HepG2 (cell line): Measurements from ENCODE around the gene PCIF1. TPM values are rescaled to one million over a fixed set of nuclear protein-coding genes. Genes with fewer than 3 reads are reported as not detected.
A peak's percentile ranks its signal among the peaks of the same experiment; 100 is the strongest.

Experiments used
- AKAP8 ChIP-seq: sonication (generic); formaldehyde crosslinking; IDR thresholded peaks from 2 replicates; pipeline ENCODE4 v1.5.1; 2020; ENCODE audit warnings: mild to moderate bottlenecking, missing genetic modification reagents
- ATF3 ChIP-seq: sonication (generic); formaldehyde crosslinking; IDR thresholded peaks from 2 replicates; pipeline ENCODE4 v1.4.0; 2020; ENCODE audit warnings: missing genetic modification reagents
- CAMTA2 ChIP-seq: sonication (generic); formaldehyde crosslinking; IDR thresholded peaks from 2 replicates; pipeline ENCODE4 v1.4.0; 2020; ENCODE audit warnings: mild to moderate bottlenecking, missing genetic modification reagents, borderline replicate concordance
- CREM ChIP-seq, 2 experiments: sonication (generic) in 1 of 2; formaldehyde crosslinking in 1 of 2; IDR thresholded peaks; 2 replicates each; pipeline versions ENCODE4 v1.4.0 to v1.6.1; 2016 to 2020; ENCODE audit warnings: antibody characterized with exemption in 1 of 2, mild to moderate bottlenecking in 1 of 2, missing genetic modification reagents in 1 of 2
- HMGXB3 ChIP-seq: sonication (generic); formaldehyde crosslinking; IDR thresholded peaks from 2 replicates; pipeline ENCODE4 v1.4.0; 2020; ENCODE audit warnings: missing genetic modification reagents, borderline replicate concordance
- KDM4B ChIP-seq: sonication (generic); formaldehyde crosslinking; IDR thresholded peaks from 2 replicates; pipeline ENCODE4 v1.4.0; 2020; ENCODE audit warnings: missing genetic modification reagents
- NFIC ChIP-seq: IDR thresholded peaks from 2 replicates; pipeline ENCODE4 v1.6.1; 2012; ENCODE audit warnings: mild to moderate bottlenecking, low read length, inconsistent platforms
- NFYB ChIP-seq: sonication (generic); formaldehyde crosslinking; IDR thresholded peaks from 2 replicates; pipeline ENCODE4 v1.4.0; 2020; ENCODE audit warnings: missing genetic modification reagents
- NR0B2 ChIP-seq: sonication (generic); formaldehyde crosslinking; IDR thresholded peaks from 2 replicates; pipeline ENCODE4 v1.4.0; 2020; ENCODE audit warnings: mild to moderate bottlenecking, missing genetic modification reagents
- ONECUT2 ChIP-seq: sonication (generic); formaldehyde crosslinking; IDR thresholded peaks from 2 replicates; pipeline ENCODE4 v1.4.0; 2020; ENCODE audit warnings: missing genetic modification reagents
- PRDM10 ChIP-seq: sonication (generic); formaldehyde crosslinking; IDR thresholded peaks from 2 replicates; pipeline ENCODE4 v1.4.0; 2020; ENCODE audit warnings: low read depth, missing genetic modification reagents
- SP2 ChIP-seq: sonication (generic); formaldehyde crosslinking; IDR thresholded peaks from 2 replicates; pipeline ENCODE4 v1.5.1; 2020; ENCODE audit warnings: mild to moderate bottlenecking, missing genetic modification reagents
- TAF15 ChIP-seq: fragments of 200-400 bp; formaldehyde crosslinking; IDR thresholded peaks from one replicate; pipeline ENCODE4 v1.6.1; 2018; ENCODE audit warnings: mild to moderate bottlenecking, low read depth, low read length; ENCODE audit not compliant: poor library complexity, severe bottlenecking
- TFAP4 ChIP-seq: sonication (generic); IDR thresholded peaks from 2 replicates; pipeline ENCODE4 v1.6.1; 2016; ENCODE audit warnings: low read depth, borderline replicate concordance
- ZMYM4 ChIP-seq: sonication (generic); formaldehyde crosslinking; IDR thresholded peaks from 2 replicates; pipeline ENCODE4 v1.8.1; 2023; ENCODE audit warnings: mild to moderate bottlenecking, missing genetic modification reagents
- ZNF121 ChIP-seq: sonication (generic); formaldehyde crosslinking; IDR thresholded peaks from 2 replicates; pipeline ENCODE4 v1.5.0; 2020; ENCODE audit warnings: mild to moderate bottlenecking, missing genetic modification reagents
- ZNF224 ChIP-seq: sonication (generic); formaldehyde crosslinking; IDR thresholded peaks from 2 replicates; pipeline ENCODE4 v1.5.0; 2020; ENCODE audit warnings: mild to moderate bottlenecking, missing genetic modification reagents
- ZNF7 ChIP-seq: IDR thresholded peaks from 2 replicates; pipeline ENCODE4 v1.6.1; 2016; ENCODE audit warnings: missing biosample characterization, missing genetic modification reagents
- ZNF878 ChIP-seq: sonication (generic); formaldehyde crosslinking; IDR thresholded peaks from 2 replicates; pipeline ENCODE4 v1.8.1; 2023; ENCODE audit warnings: mild to moderate bottlenecking, missing genetic modification reagents, moderate library complexity
- polyA plus RNA-seq, 8 experiments: library from polyadenylated mRNA; depleted of rRNA in 3 of 8; stranded (reverse) in 7 of 8; unstranded in 1 of 8; fragments of >200 nt; fragmentation: Illumina TruSeq in 4 of 8; extraction: Trizol in 4 of 8; gene quantifications; 2 replicates each; pipeline versions ENCODE4 v1.2.1 to v1.2.3, GENCODE V29; 2011 to 2016; ENCODE audit warnings: low read depth in 4 of 8, missing spikeins in 1 of 8, mixed read lengths in 1 of 8; ENCODE audit not compliant: insufficient read depth in 1 of 8
- total RNA-seq, 5 experiments: library from RNA; depleted of rRNA; stranded (reverse); fragments of >200 nt; fragmentation: Illumina TruSeq; extraction: Trizol; gene quantifications; 2 replicates each; pipeline ENCODE4 v1.2.3, GENCODE V29; 2016; ENCODE audit warnings: low read depth in 1 of 5

The PCIF1 gene
- total and polyA plus RNA-seq, 2 of the 13 experiments (the other 11 are each of a cell fraction or from before 2014, with no cell fraction given) = 20.9 to 24.4 TPM

- TF ChIP-seq NR0B2 (CRISPR knock-in tag) = 0 out of 2 replicates have a peak, but pooled peaks have one; percentile 47
- 0 out of 2 replicates have a peak, but pooled peaks have one; percentile 73 for TF ChIP-seq ZNF224 (CRISPR knock-in tag)
- no peak for TF ChIP-seq CAMTA2 (CRISPR knock-in tag)
- peak; percentile 91 for TF ChIP-seq ZNF7 (CRISPR knock-in tag)
- TF ChIP-seq NFIC = peak; percentile 48; the same call in 1 of the 2 replicates
- 0 out of 2 replicates have a peak, but pooled peaks have one; percentile 36 for TF ChIP-seq ONECUT2 (CRISPR knock-in tag)
- TF ChIP-seq TAF15 = no peak
- peak; percentile 86 for TF ChIP-seq ZMYM4 (CRISPR knock-in tag)
- TF ChIP-seq ATF3 (CRISPR knock-in tag) = peak; percentile 47; the same call in 1 of the 2 replicates
- TF ChIP-seq PRDM10 (CRISPR knock-in tag) = peak; percentile 97
- TF ChIP-seq SP2 (CRISPR knock-in tag) = peak; percentile 45; the same call in 1 of the 2 replicates
- peak; percentile 91 for TF ChIP-seq CREM (IDR thresholded peaks at IDR 0.05)
- no peak for TF ChIP-seq CREM (CRISPR knock-in tag; IDR thresholded peaks at IDR 0.05)
- TF ChIP-seq AKAP8 (CRISPR knock-in tag) = peak; percentile 93
- TF ChIP-seq HMGXB3 = peak; percentile 65
- peak; percentile 75; the same call in 1 of the 2 replicates for TF ChIP-seq KDM4B (CRISPR knock-in tag)
- peak; percentile 25; the same call in 1 of the 2 replicates for TF ChIP-seq NFYB
- peak; percentile 88 for TF ChIP-seq ZNF121
- peak; percentile 50; the same call in 1 of the 2 replicates for TF ChIP-seq TFAP4
- TF ChIP-seq ZNF878 (CRISPR knock-in tag) = peak; percentile 88
These were observed 7.2 kb upstream of the PCIF1 start (continued) for GRCh38 chr20:45927071-45927878.
